Uterus (tissue), 2 donors: ENCODE results near the gene ATP11A.

Experiments
- POLR2A ChIP-seq, 2 donors: fragments of 450-650 bp; IDR thresholded peaks; one replicate each; pipeline ENCODE4 v1.6.1; 2016; ENCODE audit warnings: antibody characterized with exemption in 2 of 2, mild to moderate bottlenecking in 1 of 2, moderate library complexity in 1 of 2
- TF ChIP-seq, protein P1 (sequence below), 4 experiments: fragments of 200-600 bp in 2 of 4; fragments of 450-650 bp in 2 of 4; sonication (generic) in 2 of 4; IDR thresholded peaks; one replicate each; pipeline ENCODE4 v1.5.1; 2016 to 2019; ENCODE audit warnings: antibody characterized with exemption in 4 of 4, mild to moderate bottlenecking in 2 of 4, moderate library complexity in 1 of 4

DNA sequence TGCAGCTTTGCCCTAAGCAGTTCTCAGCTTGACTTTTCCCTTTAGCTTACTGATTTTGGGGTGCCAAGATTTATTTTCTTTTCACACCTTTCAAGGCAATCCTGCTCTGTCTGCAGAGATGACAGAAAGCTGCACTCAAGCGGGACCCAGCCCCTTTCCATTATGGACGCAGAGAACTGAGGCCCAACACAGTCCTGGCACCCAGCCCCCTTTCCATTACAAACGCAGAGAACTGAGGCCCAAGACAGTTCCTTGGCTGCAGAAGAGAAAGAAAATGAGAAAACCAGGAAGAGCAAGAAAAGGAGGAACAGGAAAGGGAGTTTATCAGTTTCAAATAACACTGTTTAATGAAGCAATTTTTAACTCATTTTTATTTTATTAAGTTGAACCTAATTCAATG lies 36.8 kb upstream of the ATP11A start:
- no peak for TF ChIP-seq POLR2A (IDR thresholded peaks at IDR 0.05)
- TF ChIP-seq, protein P1, sequence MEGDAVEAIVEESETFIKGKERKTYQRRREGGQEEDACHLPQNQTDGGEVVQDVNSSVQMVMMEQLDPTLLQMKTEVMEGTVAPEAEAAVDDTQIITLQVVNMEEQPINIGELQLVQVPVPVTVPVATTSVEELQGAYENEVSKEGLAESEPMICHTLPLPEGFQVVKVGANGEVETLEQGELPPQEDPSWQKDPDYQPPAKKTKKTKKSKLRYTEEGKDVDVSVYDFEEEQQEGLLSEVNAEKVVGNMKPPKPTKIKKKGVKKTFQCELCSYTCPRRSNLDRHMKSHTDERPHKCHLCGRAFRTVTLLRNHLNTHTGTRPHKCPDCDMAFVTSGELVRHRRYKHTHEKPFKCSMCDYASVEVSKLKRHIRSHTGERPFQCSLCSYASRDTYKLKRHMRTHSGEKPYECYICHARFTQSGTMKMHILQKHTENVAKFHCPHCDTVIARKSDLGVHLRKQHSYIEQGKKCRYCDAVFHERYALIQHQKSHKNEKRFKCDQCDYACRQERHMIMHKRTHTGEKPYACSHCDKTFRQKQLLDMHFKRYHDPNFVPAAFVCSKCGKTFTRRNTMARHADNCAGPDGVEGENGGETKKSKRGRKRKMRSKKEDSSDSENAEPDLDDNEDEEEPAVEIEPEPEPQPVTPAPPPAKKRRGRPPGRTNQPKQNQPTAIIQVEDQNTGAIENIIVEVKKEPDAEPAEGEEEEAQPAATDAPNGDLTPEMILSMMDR (IDR thresholded peaks at IDR 0.05) = no peak
